HG03139 (cell line): ENCODE measurements around the gene PRAF2.

Experiments used
- ATAC-seq: cut with Tn5 transposase; IDR thresholded peaks from one replicate; pipeline ENCODE4 v1.9.1; 2021; ENCODE audit not compliant: unreplicated experiment

The PRAF2 gene

GRCh38 chrX:49075347-49075746 lies 1.5 kb upstream of the PRAF2 start:
- ATAC-seq, result no peak

- no peak for ATAC-seq
These were observed 1.1 kb downstream of the PRAF2 start for GRCh38 chrX:49072712-49073095.

- no peak for ATAC-seq
These were observed 1.7 kb downstream of the PRAF2 start for GRCh38 chrX:49071877-49072711.

- no peak for ATAC-seq
These were observed 2.8 kb downstream of the PRAF2 start for GRCh38 chrX:49070988-49071387.

DNA sequence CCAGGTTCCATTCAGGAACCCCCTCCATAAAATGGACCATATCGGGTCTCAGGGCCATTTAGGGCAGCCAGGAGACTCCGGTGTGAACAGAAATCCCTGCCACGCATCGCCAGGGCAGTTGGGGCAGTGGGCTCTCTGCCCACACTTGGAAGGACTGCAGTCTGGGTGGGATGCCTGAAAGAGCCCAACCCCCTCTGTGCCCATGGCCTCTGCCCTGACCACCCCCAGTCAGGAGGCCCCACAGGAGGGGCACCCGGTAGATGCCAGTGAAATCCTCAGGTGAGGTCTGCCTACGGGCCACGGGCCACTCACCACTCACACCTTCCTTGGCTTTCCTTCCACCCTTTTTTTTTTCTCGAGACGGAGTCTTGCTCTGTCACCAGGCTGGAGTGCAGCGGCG lies 4.8 kb downstream of the PRAF2 start:
- ATAC-seq, result no peak

- no peak for ATAC-seq
These were observed 6.3 kb downstream of the PRAF2 start for GRCh38 chrX:49067285-49068120.

DNA sequence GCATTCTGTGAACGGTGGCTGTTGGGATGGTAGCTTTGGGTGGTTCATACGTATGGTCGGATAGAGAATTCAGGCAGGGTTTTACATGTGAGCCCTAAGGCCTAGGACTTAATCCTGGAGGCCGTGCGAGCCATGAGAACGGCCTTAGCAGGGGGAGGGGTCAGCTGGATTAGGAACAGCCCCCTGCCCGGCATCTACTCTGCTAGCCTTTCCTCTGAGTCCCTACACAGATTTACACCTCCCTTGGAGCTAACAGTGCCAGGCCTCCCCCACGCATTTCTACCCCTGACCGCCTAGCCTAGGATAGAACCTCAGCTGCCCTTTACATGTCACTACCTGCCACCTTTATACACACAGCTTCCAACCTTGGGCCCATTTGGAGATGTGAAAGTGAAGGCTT lies 7.1 kb downstream of the PRAF2 start:
- ATAC-seq, result no peak

DNA sequence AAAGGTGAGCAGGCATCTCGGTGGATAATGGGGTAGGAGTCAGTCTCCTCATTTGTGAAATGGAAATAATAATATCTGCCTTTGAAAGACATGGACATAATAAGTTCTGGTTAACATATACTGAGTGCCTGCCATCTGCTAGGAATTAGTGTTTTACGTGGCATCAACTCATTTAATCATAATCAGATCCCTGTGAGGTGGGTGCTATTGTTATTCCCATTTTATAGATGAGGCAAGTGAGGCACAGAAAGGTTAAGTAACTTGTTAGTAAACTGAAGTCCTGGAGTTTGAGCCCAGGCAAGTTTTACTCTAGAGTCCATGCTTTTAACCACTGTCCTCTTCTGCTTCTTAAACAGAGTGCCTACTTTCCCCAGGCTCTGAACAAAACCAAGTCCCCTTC lies 7.5 kb downstream of the PRAF2 start:
- ATAC-seq, result no peak

DNA sequence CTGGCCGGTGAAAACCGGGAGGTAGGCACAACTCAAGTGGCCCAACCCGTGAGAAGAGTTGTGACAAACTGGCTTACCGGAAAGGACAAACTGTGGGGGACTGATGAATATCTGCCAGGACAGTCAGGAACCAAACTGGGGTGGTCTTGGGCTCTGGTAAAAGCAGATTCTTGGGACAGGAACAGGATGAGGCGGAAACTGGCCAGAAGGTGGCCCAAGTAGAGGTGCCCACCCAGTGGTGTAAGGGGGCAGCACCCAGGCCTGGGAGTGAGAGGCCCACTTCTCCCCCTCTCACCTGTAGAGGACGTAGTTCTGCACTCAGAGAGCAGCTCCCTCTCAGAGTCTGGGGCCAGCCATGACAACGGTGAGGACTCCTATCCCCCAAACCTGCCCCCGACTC lies 9.1 kb downstream of the PRAF2 start:
- ATAC-seq, result no peak

DNA sequence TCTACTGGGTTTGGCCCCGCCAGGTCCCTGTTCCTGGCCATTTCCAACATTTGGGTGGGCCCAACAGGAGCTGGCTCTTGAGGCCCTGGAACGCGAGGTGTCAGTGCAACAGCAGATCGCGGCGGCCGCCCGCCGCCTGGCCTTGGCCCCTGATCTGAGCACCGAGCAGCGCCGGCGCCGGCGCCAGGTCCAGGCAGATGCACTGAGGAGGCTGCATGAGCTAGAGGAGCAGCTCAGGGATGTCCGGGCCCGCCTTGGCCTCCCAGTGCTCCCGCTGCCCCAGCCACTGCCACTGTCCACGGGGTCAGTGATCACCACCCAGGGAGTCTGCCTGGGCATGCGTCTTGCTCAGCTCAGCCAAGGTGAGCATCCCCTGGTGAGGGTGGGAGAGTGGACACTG lies 9.5 kb downstream of the PRAF2 start:
- ATAC-seq, result no peak

- no peak for ATAC-seq
These were observed 10.1 kb downstream of the PRAF2 start for GRCh38 chrX:49063715-49064114.

DNA sequence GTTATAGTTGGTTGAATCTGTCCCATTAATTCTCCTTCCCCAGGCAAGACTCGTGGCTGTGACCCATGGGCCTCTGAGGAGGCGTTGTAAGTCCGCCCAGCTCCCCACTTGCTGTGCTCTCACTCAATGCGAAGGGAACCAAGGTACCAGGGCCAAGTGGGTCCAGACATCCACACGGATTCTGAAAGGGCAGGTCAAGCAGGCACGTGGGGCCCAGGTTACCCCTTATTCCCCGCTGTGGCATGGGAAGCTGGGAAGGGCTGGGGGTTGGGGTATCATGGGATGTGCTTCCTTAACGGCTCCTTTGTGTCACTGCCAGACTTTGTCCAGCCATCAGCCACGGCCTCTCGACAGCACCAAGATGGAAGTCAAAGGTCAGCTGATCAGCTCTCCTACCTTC lies 11.9 kb downstream of the PRAF2 start:
- no peak for ATAC-seq

GRCh38 chrX:49061490-49061889 lies 12.3 kb downstream of the PRAF2 start:
- ATAC-seq, result no peak

- ATAC-seq, result no peak
These were observed 12.9 kb downstream of the PRAF2 start for GRCh38 chrX:49060914-49061313.

DNA sequence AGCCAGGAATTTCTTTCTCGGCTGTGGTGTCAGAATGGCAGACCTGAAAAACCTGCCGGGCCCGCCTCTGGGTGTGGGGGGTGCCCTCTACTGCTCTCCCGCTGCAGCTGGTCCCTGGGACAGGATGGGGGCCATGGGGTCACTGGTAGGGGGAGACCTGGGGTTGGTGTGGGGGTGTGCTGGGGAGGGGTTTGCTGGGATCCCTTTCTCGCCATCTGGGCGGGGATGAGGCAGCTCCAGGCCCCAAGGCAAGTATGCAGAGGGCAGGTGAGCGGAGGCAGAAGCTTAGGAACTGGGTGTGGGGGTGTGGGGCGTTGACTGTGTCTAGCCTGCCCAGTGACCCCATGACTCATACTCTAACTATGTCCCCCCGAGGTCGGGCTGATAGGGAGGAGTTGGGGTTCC lies 14.1 kb downstream of the PRAF2 start:
- no peak for ATAC-seq

GRCh38 chrX:49059201-49059600 lies 14.6 kb downstream of the PRAF2 start:
- ATAC-seq, result no peak

GRCh38 chrX:49058794-49059193 lies 15.0 kb downstream of the PRAF2 start, which contains the start of gene CCDC120:
CCDC120 (plus strand) TSS chrX:49058999; CDS start chrX:49062042, 3,043 bp downstream.
- ATAC-seq, result no peak

DNA sequence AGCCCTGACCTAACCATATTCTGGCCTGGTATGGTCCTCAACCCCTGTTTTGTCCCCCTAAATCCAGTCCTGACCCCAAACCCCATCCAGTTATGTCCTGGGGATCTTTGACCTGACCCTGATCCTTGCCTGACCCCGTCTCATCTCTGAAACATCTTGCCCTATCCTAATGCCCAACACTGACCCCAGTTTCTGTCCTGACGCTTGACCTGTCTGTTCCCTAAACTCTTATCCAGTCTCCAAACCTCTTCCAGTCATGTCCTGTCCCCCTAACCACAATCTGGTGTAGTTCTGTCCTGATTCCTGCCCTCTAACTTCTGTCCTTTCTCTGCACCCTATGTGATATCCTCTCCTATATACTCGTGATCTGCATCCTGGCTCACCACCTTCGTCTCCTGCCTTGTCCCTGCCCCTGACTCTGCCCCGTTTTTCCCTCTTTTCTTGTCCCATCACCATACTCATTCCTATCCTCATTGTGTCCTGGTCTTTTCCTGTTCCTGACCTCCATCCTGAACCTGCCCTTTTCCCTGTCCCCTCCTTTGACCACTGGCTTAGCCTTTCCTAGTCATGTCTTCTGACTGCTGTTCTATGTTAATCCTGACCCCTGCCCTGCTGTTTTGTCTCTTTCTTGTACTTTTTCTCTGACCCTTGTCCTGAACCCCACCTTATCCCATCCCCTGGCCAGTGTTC lies 19.6 kb downstream of the PRAF2 start:
- ATAC-seq, result no peak

DNA sequence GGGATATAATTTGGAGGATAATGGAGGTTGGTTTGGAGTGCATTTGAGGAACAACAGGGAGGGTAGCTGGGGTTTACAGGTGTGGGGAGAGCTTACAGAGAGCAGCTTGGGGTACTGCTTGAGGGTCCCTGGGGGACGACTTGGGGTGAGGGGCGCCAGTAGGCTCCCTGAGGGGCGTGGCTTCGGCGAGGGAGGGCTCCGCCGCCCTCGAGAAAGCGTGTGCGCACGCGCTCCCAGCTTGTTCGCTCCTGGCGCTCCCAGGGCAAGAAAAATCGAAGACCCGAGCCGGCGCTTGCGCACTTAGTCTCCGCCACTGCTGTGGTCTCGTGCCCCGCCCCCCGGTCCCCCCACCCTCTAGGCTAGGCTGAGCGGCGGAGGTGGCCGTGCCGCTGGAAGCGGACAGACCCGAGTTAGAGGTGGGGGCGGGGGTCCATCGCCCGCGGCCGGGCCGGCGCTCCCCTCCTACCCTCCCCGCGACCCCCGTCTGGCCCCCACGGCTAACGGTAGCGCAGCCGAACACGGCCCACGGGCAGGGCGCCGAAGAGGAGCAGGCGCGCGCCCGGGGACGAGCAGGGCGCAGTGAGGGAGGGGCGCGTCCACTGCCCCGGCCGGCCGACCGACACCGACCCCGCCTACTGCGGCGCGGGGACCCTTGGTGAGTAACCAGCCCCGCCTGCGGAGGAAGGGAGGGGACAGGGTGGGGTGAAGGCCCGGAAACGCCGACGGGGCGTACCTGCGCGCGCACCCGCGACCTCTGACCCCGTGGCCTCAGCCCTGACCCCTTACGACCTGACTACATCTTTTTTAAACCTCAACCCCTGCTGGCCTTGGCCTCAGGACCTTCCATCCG lies 20.4 kb downstream of the PRAF2 start:
- ATAC-seq, result no peak

- no peak for ATAC-seq
These were observed 29.9 kb downstream of the PRAF2 start for GRCh38 chrX:49043987-49044281.
